Fibroblast of lung (primary cell): ENCODE results near the gene MATN4. TPM values are rescaled to one million over a fixed set of nuclear protein-coding genes. Genes with fewer than 3 reads are reported as not detected.
"Not testable (repeated sequence)": the region's sequence is repeated elsewhere in the genome, so short reads cannot be mapped to it uniquely, and the experiment has no call there.

Source experiments
- DNase-seq, 2 donors: peaks; one replicate each; pipeline versions ENCODE4 v3.0.0 to v3.0.0-alpha.2; 2010; ENCODE audit warnings: low read depth in 2 of 2
- H2AFZ ChIP-seq: 2 replicates; pipeline ENCODE4 v1.5.1; 2012; ENCODE audit warnings: low read length, control low read depth, inconsistent platforms
- H3K27ac ChIP-seq: 2 replicates; pipeline ENCODE4 v1.5.1; 2011; ENCODE audit warnings: low read length, control low read depth; ENCODE audit not compliant: insufficient read depth
- H3K27me3 ChIP-seq: 2 replicates; pipeline ENCODE4 v1.5.1; 2011; ENCODE audit warnings: mild to moderate bottlenecking, low read length; ENCODE audit not compliant: control insufficient read depth, insufficient read depth
- H3K36me3 ChIP-seq: 2 replicates; pipeline ENCODE4 v1.5.1; 2011; ENCODE audit warnings: low read length; ENCODE audit not compliant: control insufficient read depth, insufficient read depth
- H3K4me1 ChIP-seq: 2 replicates; pipeline ENCODE4 v1.5.1; 2011; ENCODE audit warnings: low read length; ENCODE audit not compliant: control insufficient read depth, insufficient read depth; ENCODE audit errors: extremely low read depth
- H3K4me2 ChIP-seq: 2 replicates; pipeline ENCODE4 v1.5.1; 2011; ENCODE audit warnings: low read length, control low read depth; ENCODE audit not compliant: insufficient read depth; ENCODE audit errors: extremely low read depth
- H3K4me3 ChIP-seq, 4 experiments: fragments of 200-600 bp in 1 of 4; sonication (generic) in 1 of 4; replicated peaks in 1 of 4; 2 replicates each; pipeline ENCODE4 v1.5.1; 2011 to 2016; ENCODE audit warnings: low read length in 4 of 4, low read depth in 3 of 4, mild to moderate bottlenecking in 3 of 4, control low read depth in 2 of 4, inconsistent platforms in 1 of 4, mixed read lengths in 1 of 4; ENCODE audit not compliant: insufficient read depth in 1 of 4; ENCODE audit errors: control extremely low read depth in 1 of 4
- H3K79me2 ChIP-seq: 2 replicates; pipeline ENCODE4 v1.5.1; 2012; ENCODE audit warnings: mild to moderate bottlenecking, low read length, inconsistent platforms; ENCODE audit not compliant: control insufficient read depth, insufficient read depth
- H3K9ac ChIP-seq: 2 replicates; pipeline ENCODE4 v1.5.1; 2011; ENCODE audit warnings: mild to moderate bottlenecking, low read length, control low read depth; ENCODE audit not compliant: insufficient read depth
- H3K9me3 ChIP-seq: 2 replicates; pipeline ENCODE4 v1.5.1; 2012; ENCODE audit warnings: low read depth, low read length; ENCODE audit not compliant: control insufficient read depth, insufficient read depth
- H4K20me1 ChIP-seq: 2 replicates; pipeline ENCODE4 v1.5.1; 2011; ENCODE audit warnings: low read length; ENCODE audit not compliant: control insufficient read depth, insufficient read depth; ENCODE audit errors: extremely low read depth
- CTCF ChIP-seq, 2 donors: IDR thresholded peaks in 1 of 2; conservative IDR thresholded peaks in 1 of 2; 1 replicate in 1 of 2; 2 replicates in 1 of 2; pipeline ENCODE4 v1.5.1; 2011 to 2012; ENCODE audit warnings: low read length in 2 of 2, control low read depth in 1 of 2, inconsistent platforms in 1 of 2, low read depth in 1 of 2, mild to moderate bottlenecking in 1 of 2
- EZH2 ChIP-seq: IDR thresholded peaks from 2 replicates; pipeline ENCODE4 v1.5.1; 2012; ENCODE audit warnings: low read length, control low read depth, mild to moderate bottlenecking; ENCODE audit errors: missing control alignments
- polyA plus RNA-seq, 2 donors: library from polyadenylated mRNA; depleted of rRNA in 1 of 2; stranded (reverse) in 1 of 2; unstranded in 1 of 2; fragments of >200 nt; gene quantifications; 2 replicates each; pipeline ENCODE4 v1.2.1, GENCODE V29; 2011 to 2012; ENCODE audit warnings: missing spikeins in 1 of 2
- total RNA-seq: library from RNA; depleted of rRNA; stranded (reverse); fragments of >200 nt; gene quantifications from 2 replicates; pipeline ENCODE4 v1.2.1, GENCODE V29; 2014

MATN4 gene
- total and polyA plus RNA-seq, 2 donors (not counting 1 experiment from before 2014, with no cell fraction given) = under 0.01 to 0.06 TPM

GRCh38 chr20:45354423-45355208, 46.5 kb upstream of the MATN4 start:
- DNase-seq = peak; percentile 39 to 95
- no peaks in the 10 kb centered on the region for H3K27me3 ChIP-seq
- no peak overlapping the region for H3K9ac ChIP-seq
- peaks cover 31% of the 10 kb centered on the region for H3K4me1 ChIP-seq
- H3K4me3 ChIP-seq = no peak overlapping the region
- no peak overlapping the region for H2AFZ ChIP-seq
- no peaks in the 10 kb centered on the region for H4K20me1 ChIP-seq
- H3K9me3 ChIP-seq = no peaks in the 10 kb centered on the region
- H3K27ac ChIP-seq = peak overlapping the region; percentile 31
- H3K4me2 ChIP-seq = peak overlapping the region; percentile 82
- no peak for TF ChIP-seq CTCF (conservative IDR thresholded peaks at IDR 0.05 in 1 of 2, IDR thresholded peaks at IDR 0.05 in 1 of 2; ENCODE audit: low read depth in 1 of 2, low read length in 2 of 2)
- no peak for TF ChIP-seq EZH2
- no peaks in the 10 kb centered on the region for H3K36me3 ChIP-seq
- H3K79me2 ChIP-seq = no peaks in the 10 kb centered on the region

GRCh38 chr20:45353746-45354145, 45.6 kb upstream of the MATN4 start:
- H3K4me2 ChIP-seq = no peak overlapping the region

GRCh38 chr20:45352729-45353128, 44.6 kb upstream of the MATN4 start:
- Histone ChIP-seq H3K4me3 (no peak overlapping the region), H3K4me1 (peaks cover 13% of the 10 kb centered on the region), H3K9ac (no peak overlapping the region), H4K20me1 (no peaks in the 10 kb centered on the region), H2AFZ (no peak overlapping the region), H3K4me2 (no peak overlapping the region), H3K36me3 (no peaks in the 10 kb centered on the region), H3K27me3 (no peaks in the 10 kb centered on the region), H3K27ac (no peak overlapping the region), H3K9me3 (no peaks in the 10 kb centered on the region), H3K79me2 (peaks cover 5% of the 10 kb centered on the region)
- no peak for DNase-seq
- TF ChIP-seq CTCF (conservative IDR thresholded peaks at IDR 0.05 in 1 of 2, IDR thresholded peaks at IDR 0.05 in 1 of 2; ENCODE audit: low read depth in 1 of 2, low read length in 2 of 2) (no peak), EZH2 (no peak)

More at GRCh38 chr20:45353746-45354145, 45.6 kb upstream of the MATN4 start:
- no peak overlapping the region for H3K9ac ChIP-seq
- no peak for TF ChIP-seq EZH2
- TF ChIP-seq CTCF (conservative IDR thresholded peaks at IDR 0.05 in 1 of 2, IDR thresholded peaks at IDR 0.05 in 1 of 2; ENCODE audit: low read depth in 1 of 2, low read length in 2 of 2) = no peak
- H3K79me2 ChIP-seq = no peaks in the 10 kb centered on the region
- no peak overlapping the region for H3K4me3 ChIP-seq
- DNase-seq = no peak
- H4K20me1 ChIP-seq = no peaks in the 10 kb centered on the region
- no peaks in the 10 kb centered on the region for H3K27me3 ChIP-seq
- no peaks in the 10 kb centered on the region for H3K9me3 ChIP-seq
- H3K36me3 ChIP-seq = no peaks in the 10 kb centered on the region
- H3K4me1 ChIP-seq = peaks cover 23% of the 10 kb centered on the region
- no peak overlapping the region for H2AFZ ChIP-seq
- H3K27ac ChIP-seq = no peak overlapping the region

DNA sequence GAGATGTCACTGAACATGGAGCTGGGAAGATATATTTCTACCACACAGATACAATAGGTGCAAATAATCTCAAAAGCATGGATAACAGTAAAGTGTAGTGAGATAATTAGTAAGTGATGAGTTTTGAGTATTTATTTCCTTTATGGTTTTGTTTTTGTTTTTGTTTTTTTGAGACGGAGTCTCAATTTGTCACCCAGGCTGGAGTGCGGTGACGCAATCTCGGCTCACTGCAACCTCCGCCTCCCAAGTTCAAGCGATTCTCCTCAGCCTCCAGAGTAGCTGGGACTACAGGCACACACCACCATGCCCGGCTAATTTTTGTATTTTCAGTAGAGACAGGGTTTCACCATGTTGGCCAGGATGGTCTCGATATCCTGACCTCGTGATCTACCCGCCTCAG, 42.7 kb upstream of the MATN4 start:
- Histone ChIP-seq H3K4me1 (peaks cover 10% of the 10 kb centered on the region), H3K79me2 (peaks cover 24% of the 10 kb centered on the region)
- H3K9me3 ChIP-seq, H3K4me2 ChIP-seq, H3K27ac ChIP-seq, H3K27me3 ChIP-seq, H2AFZ ChIP-seq, H4K20me1 ChIP-seq, H3K4me3 ChIP-seq, DNase-seq, H3K36me3 ChIP-seq, H3K9ac ChIP-seq: not testable (repeated sequence)
